ENCODE results near the gene MARVELD1.
"Not testable (repeated sequence)": the region's sequence is repeated elsewhere in the genome, so short reads cannot be mapped to it uniquely, and the experiment has no call there.

The MARVELD1 gene

GRCh38 chr10:97698072-97698655 lies 15.4 kb upstream of the MARVELD1 start:
- DNase-seq, result not testable (repeated sequence)

DNA sequence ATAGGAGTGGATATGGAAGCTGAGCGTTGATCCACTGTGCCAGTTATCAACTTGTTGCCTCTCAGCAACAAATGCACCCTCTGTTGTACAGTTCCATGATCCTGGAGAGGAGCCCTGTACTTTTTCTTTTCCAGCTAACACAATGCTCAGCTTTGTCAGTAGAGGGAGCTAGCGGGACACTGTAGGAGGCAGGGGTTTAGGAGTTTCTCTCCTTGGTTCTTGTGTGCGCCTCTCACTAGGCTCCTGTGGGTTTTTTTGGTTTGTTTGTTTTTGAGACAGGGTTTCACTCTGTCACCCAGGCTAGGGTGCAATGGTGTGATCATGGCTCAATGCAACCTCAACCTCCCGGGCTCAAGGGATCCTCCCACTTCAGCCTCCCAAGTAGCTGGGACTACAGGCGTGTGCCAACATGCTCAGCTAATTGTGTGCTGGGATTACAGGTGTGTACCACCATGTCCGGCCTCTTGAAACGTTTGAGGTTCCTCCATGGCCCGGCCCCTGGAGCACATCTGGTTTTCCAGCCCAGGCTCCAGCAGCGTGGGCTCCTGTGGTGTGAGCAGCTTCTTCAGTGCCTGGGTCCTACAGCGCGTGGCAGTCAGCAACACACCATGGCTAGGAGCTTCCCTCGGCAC lies 12.0 kb upstream of the MARVELD1 start:
- DNase-seq, result peak; percentile 85

DNA sequence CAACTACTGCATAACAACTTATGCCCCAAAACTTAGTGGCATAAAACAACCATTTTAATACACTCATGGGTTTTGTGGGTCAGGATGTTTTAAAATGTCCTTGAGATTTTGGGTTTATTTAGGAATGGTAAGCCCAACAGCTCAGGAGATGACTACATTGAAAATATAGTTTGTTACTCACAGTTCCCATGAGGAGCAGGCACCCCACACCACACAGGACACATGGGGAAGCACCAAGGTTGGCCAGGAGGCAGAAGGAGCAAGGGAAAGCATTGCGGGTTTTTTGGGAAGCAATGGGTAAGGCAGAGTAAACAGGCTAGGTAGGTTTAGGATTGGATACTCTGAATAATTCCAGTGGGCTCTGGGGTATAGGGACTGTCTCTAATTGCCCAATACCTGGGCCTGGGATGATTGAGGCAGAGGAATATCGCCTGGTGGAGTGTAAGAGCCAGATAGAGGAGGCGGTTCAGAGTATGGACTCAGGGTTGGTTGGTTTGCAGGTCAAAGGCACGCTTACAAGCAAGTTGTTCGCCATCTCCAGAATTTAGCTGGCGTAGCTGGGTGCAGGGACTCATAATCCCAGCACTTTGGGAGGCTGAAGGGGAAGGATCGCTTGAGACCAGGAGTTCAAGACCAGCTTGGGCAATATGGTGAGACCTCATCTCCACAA lies 10.0 kb upstream of the MARVELD1 start:
- DNase-seq, result no peak

GRCh38 chr10:97704341-97704740 lies 9.2 kb upstream of the MARVELD1 start:
- DNase-seq, result no peak

- no peak for DNase-seq
These were observed 8.4 kb upstream of the MARVELD1 start for GRCh38 chr10:97705006-97705670.

- no peak for DNase-seq
These were observed 6.2 kb upstream of the MARVELD1 start for GRCh38 chr10:97707134-97707861.

DNA sequence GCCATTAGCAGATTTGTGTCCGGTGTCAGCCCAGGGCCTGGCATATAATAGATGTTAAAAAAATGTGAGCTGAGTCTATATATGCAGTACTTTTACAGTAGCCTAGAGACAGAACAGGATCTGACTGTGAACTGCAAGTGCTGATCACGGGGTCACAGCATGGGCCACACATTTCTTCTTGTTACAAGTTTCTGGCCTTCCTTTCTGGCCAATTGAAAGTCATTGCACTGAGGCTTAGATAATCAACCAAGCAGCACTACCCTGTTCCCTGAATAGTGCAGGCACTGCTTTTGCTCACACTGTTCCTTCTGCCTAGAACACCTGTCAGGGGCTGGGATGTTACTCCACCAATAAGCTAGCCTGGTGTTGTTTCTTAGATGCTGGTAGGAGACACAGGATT lies 5.4 kb upstream of the MARVELD1 start:
- no peak for DNase-seq

DNA sequence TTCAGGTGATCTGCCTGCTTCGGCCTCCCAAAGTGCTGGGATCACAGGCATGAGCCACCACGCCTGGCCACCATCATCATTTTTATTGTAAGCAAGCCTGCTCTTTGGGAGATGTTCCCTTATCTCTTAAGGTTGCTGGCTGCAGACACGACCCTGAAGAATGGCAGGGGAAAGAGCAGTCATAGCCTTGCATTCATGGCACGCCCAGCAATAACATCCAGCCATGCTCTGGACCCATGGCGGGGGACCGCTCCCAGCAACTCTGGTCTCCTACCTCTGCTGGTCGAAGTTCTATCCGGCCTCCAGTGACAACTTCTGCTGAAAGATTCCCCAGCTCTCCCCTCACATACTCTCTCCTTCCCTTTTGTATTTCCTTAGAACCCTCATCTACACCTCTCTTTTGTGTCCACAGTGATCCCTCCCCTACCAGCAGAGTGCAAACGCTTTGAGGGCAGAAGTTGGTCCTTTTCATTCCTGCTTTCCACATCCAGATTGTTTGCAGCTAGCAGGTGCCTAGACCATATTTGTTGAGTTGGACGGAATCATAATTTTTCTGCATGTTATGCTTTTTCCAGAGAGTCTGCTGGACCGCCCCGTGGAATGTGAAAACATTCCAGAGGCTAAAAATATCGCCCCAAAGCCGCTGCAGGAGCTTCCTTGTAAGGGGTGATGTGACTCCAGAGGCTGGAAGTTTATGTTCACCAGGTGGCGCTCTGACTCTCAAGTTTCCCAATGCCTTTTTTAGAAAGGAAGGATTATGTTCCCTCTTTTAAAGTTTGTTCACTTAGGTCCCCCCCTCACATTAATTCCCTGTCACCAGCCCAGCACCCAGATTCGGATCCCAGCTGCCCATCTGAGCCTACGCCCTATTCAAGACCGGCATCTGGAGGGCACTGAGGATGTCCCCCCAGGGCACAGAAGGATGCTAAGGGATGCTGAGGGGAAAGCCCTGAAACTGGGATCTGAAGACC lies 4.3 kb upstream of the MARVELD1 start:
- peak; percentile 35 for DNase-seq

DNA sequence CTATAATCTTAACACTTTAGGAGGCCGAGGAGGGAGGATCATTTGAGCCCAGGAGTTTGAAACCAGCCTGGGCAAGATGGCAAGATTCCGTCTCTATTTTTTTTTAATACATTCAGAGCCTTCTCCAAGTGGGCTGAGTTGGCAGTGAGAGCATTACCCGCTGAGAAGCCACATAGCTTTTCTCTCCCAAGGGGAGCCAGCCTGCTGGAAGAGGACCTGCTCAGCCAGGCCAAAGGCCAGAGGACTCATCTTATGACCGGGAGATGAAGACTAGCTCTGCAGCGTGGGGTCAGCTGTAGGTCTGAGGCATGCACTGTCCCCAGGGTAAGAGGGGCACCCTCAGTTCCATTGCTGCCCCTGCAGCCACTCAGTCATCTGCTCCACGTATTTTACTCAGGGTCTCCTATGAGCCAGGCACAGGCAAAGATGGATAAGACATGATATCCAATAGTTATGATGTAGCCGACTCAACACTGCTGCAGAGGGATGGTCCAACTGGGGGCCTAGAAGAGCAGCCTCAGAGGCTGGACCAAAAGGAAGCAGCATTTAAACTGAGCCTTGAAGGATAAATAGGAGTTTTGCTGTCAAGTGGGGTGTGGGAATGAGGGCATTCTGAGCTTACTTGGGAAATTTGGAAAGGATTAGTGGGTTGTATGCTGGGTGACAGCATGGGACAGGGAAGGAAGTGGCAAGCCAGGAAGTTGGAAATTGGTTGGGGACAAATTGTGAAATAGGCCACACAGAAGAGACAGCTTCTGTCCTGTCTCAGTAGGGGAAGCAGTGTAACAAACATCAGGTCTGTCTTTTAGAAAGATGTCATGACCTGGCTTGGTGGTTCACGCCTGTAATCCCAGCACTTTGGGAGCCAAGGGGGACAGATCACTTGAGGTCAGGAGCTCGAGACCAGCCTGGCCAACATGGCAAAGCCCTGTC lies 1.6 kb upstream of the MARVELD1 start:
- DNase-seq, result no peak

DNA sequence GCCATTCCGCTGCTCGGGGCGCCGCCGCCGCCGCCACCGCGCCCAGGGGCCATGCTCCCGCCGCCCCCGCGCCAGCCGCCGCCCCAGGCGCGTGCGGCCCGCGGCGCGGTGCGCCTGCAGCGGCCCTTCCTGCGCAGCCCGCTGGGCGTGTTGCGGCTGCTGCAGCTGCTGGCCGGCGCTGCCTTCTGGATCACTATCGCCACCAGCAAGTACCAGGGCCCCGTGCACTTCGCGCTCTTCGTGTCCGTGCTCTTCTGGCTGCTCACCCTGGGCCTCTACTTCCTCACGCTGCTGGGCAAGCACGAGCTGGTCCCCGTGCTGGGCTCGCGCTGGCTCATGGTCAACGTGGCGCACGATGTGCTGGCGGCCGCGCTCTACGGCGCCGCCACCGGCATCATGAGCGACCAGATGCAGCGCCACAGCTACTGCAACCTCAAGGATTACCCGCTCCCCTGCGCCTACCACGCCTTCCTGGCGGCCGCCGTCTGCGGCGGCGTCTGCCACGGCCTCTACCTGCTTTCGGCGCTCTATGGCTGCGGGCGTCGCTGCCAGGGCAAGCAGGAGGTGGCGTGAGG lies 383 bp downstream of the MARVELD1 start:
- peak; percentile 71 for DNase-seq

- DNase-seq, result peak; percentile 46
These were observed 1.1 kb downstream of the MARVELD1 start for GRCh38 chr10:97714401-97715258.

- DNase-seq, result no peak
These were observed 1.8 kb downstream of the MARVELD1 start for GRCh38 chr10:97715259-97715874.

DNA sequence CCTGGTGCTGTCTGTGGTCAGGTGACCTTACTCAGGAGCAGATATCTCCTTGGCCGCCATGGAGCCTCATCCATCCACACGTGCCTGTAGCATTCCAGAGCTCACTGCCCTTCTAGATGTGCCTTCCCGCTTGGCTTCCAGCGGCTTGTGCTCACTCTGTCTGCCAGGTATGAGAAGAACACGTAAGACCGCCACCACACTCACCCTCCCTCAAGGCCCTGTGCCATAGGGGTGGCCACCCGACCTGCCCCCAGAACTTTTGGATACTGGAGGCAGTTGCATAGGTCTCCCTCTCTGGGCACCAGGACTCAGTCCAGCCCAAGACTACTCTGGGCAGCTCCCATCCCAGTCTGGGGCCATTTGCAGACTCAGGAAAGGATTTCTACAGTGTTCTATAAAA lies 4.1 kb downstream of the MARVELD1 start:
- no peak for DNase-seq

- peak; percentile 81 for DNase-seq
These were observed 4.6 kb downstream of the MARVELD1 start for GRCh38 chr10:97718178-97718577.

DNA sequence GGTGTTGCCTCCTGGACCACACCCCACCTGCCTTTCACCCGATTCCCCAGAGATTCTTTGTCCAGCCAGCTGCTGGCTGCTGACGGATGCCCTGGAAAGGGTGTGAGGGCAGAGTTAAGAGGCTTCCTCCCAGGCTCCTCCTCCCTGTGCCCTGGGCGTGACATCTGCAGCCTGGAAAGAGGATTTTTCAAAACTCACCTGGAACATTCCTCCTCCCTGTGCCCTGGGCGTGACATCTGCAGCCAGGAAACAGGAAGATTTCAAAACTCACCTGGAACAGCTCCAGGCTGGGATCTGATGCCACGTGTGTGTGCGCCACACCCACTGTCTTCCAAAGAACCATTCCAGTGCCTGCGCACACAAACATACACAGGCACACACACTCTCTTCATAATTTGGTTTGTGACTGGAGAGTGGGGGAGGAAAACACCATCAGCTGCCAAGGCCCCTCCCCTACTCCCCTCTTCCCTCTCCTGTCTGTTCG lies 5.2 kb downstream of the MARVELD1 start:
- DNase-seq, result no peak

GRCh38 chr10:97719602-97720001 lies 6.1 kb downstream of the MARVELD1 start:
- DNase-seq, result no peak

DNA sequence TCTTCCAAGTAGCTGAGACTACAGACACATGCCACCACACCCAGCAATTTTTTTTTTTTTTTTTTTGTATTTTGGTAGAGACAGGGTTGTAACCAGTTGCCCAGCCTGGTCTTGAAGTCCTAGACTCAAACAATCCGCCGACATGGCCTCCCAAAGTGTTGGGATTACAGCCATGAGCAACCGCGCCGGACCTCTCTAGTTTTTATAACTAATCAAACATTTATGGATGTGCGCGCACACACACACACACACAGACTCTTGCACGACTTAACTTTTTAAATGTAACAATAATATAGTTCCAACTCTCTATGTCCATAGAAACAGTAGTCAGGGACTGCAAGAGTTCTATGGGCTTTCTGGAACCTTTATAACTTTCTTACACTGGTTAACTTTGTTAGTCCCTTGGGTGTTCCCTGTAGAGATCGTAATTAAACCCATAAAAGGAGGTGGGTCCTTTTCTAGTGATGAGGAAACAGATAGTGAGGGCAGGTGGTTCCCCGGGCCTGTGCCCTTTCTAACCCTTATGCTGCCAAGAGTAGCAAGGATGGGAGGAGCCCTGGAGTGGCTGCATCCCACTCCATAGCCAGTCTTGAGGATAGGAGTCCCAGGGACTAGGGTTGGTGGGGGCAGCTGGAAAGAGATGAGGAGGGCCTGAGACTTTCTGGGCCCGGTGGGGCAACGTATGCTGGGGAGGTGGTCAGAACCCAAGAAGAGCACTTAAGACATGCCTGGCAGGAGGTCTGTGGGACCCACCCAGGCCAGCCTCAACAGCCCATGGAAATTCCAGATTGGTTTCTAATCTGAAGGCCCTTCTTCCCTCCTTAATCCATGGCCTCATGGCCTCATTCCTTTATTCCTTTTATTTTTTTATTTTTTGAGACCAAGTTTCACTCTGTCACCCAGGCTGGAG lies 8.6 kb downstream of the MARVELD1 start:
- DNase-seq, result no peak

- no peak for DNase-seq
These were observed 9.5 kb downstream of the MARVELD1 start for GRCh38 chr10:97723001-97723400.

All from midbrain (tissue), 1 donor.